Prostate gland (tissue), 2 donors: ENCODE data around the gene NLRC5.
"Not testable (repeated sequence)": the region's sequence is repeated elsewhere in the genome, so short reads cannot be mapped to it uniquely, and the experiment has no call there.

Experiments used
- CTCF ChIP-seq, 4 experiments: fragments of 200-600 bp in 2 of 4; fragments of 450-650 bp in 2 of 4; sonication (generic) in 2 of 4; IDR thresholded peaks; 1 replicate in 3 of 4; 2 replicates in 1 of 4; pipeline ENCODE4 v1.5.1; 2016 to 2019; ENCODE audit warnings: antibody characterized with exemption in 4 of 4, mild to moderate bottlenecking in 2 of 4, moderate library complexity in 2 of 4
- POLR2A ChIP-seq: fragments of 450-650 bp; IDR thresholded peaks from one replicate; pipeline ENCODE4 v1.6.1; 2016; ENCODE audit warnings: antibody characterized with exemption, mild to moderate bottlenecking
- POLR2AphosphoS5 ChIP-seq: sonication (generic); formaldehyde crosslinking; IDR thresholded peaks from one replicate; pipeline ENCODE4 v1.6.1; 2017; ENCODE audit warnings: antibody characterized with exemption

- not testable (repeated sequence) for TF ChIP-seq POLR2AphosphoS5; CTCF (IDR thresholded peaks at IDR 0.05); POLR2A
Measured at GRCh38 chr16:57005597-57005996, 16.2 kb downstream of the NLRC5 start.
